HL-60 (cell line): ENCODE data around the gene FOXP3.

ENCODE experiments used
- DNase-seq, 2 experiments: peaks; one replicate each; pipeline ENCODE4 v3.0.0-alpha.2; 2010 to 2020; ENCODE audit warnings: low read depth in 1 of 2, low spot score in 1 of 2
- H3K27ac ChIP-seq: fragments of 250-450 bp; sonication (Bioruptor Pico); replicated peaks from 2 replicates; pipeline ENCODE4 v1.5.1; 2020; ENCODE audit warnings: mild to moderate bottlenecking, moderate library complexity
- H3K27me3 ChIP-seq: fragments of 250-450 bp; sonication (Bioruptor Pico); 2 replicates; pipeline ENCODE4 v1.5.1; 2021; ENCODE audit warnings: mild to moderate bottlenecking, moderate library complexity; ENCODE audit not compliant: insufficient read depth, poor library complexity, severe bottlenecking
- H3K4me3 ChIP-seq: replicated peaks from 2 replicates; pipeline ENCODE4 v1.5.1; 2011; ENCODE audit warnings: mild to moderate bottlenecking, control low read depth, low read length; ENCODE audit not compliant: insufficient read depth
- CTCF ChIP-seq: IDR thresholded peaks from one replicate; pipeline ENCODE4 v1.5.1; 2011; ENCODE audit warnings: low read length, control low read depth, inconsistent platforms; ENCODE audit not compliant: insufficient read depth
- GABPA ChIP-seq: IDR thresholded peaks from 2 replicates; pipeline ENCODE4 v1.6.1; 2012; ENCODE audit warnings: low read depth
- POLR2AphosphoS5 ChIP-seq: IDR thresholded peaks from 2 replicates; pipeline ENCODE4 v1.6.1; 2012; ENCODE audit warnings: low read depth
- REST ChIP-seq: IDR thresholded peaks from 2 replicates; pipeline ENCODE4 v1.6.1; 2012; ENCODE audit warnings: low read depth; ENCODE audit not compliant: insufficient replicate concordance
- SPI1 ChIP-seq: IDR thresholded peaks from 2 replicates; pipeline ENCODE4 v1.6.1; 2012; ENCODE audit warnings: low read depth, mild to moderate bottlenecking, borderline replicate concordance

The FOXP3 gene

GRCh38 chrX:49287665-49288064 is 23.2 kb upstream of the FOXP3 start:
- DNase-seq: no peak
- Histone ChIP-seq H3K27me3 (no peaks in the 10 kb centered on the region), H3K4me3 (no peak overlapping the region), H3K27ac (no peak overlapping the region)
- TF ChIP-seq SPI1 (no peak), CTCF (no peak), GABPA (no peak), REST (no peak), POLR2AphosphoS5 (no peak)

GRCh38 chrX:49286581-49286980 is 22.1 kb upstream of the FOXP3 start:
- DNase-seq: no peak
- Histone ChIP-seq H3K4me3 (no peak overlapping the region), H3K27me3 (no peaks in the 10 kb centered on the region), H3K27ac (no peak overlapping the region)
- TF ChIP-seq GABPA (no peak), POLR2AphosphoS5 (no peak), SPI1 (no peak), CTCF (no peak), REST (no peak)

GRCh38 chrX:49286136-49286535 is 21.6 kb upstream of the FOXP3 start:
- TF ChIP-seq CTCF (no peak), POLR2AphosphoS5 (no peak), REST (no peak), SPI1 (no peak), GABPA (no peak)
- no peak for DNase-seq
- H3K27me3 ChIP-seq: no peaks in the 10 kb centered on the region
- no peak overlapping the region for H3K27ac ChIP-seq
- H3K4me3 ChIP-seq: no peak overlapping the region
